GM12864 (cell line): ENCODE data around the gene TBC1D22A.

Experiments used
- DNase-seq: peaks from one replicate; pipeline ENCODE4 v3.0.0-alpha.2; 2011; ENCODE audit warnings: low read depth
- H3K4me3 ChIP-seq: 2 replicates; pipeline ENCODE4 v1.5.1; 2011; ENCODE audit warnings: mild to moderate bottlenecking, low read depth, low read length, control low read depth
- CTCF ChIP-seq: IDR thresholded peaks from 2 replicates; pipeline ENCODE4 v1.5.1; 2011; ENCODE audit warnings: low read depth, mild to moderate bottlenecking, moderate library complexity, low read length, control low read depth, inconsistent platforms; ENCODE audit errors: missing control alignments

The TBC1D22A gene

GRCh38 chr22:47196166-47196849 is 433.9 kb downstream of the TBC1D22A start:
- DNase-seq = no peak
- TF ChIP-seq CTCF = no peak

GRCh38 chr22:47196881-47197772 is 434.7 kb downstream of the TBC1D22A start:
- TF ChIP-seq CTCF = no peak
- no peak overlapping the region for H3K4me3 ChIP-seq
- DNase-seq = no peak

More at GRCh38 chr22:47196166-47196849, 433.9 kb downstream of the TBC1D22A start:
- H3K4me3 ChIP-seq = no peak overlapping the region

GRCh38 chr22:47197773-47198500 is 435.5 kb downstream of the TBC1D22A start:
- TF ChIP-seq CTCF = no peak
- no peak overlapping the region for H3K4me3 ChIP-seq
- DNase-seq = no peak

- no peak overlapping the region for H3K4me3 ChIP-seq
- DNase-seq = no peak
- no peak for TF ChIP-seq CTCF
Measured at GRCh38 chr22:47198801-47199251, 436.4 kb downstream of the TBC1D22A start.

GRCh38 chr22:47199261-47199978 is 437.0 kb downstream of the TBC1D22A start:
- no peak for TF ChIP-seq CTCF
- H3K4me3 ChIP-seq = no peak overlapping the region
- DNase-seq = no peak

GRCh38 chr22:47199979-47200272 is 437.5 kb downstream of the TBC1D22A start:
- H3K4me3 ChIP-seq = no peak overlapping the region
- DNase-seq = no peak
- no peak for TF ChIP-seq CTCF
